ENCODE data around the gene MMRN1.

Gene MMRN1

GRCh38 chr4:89906777-89907521 is 12.3 kb downstream of the MMRN1 start:
- no peak for DNase-seq (ENCODE audit: low spot score)

- no peak for DNase-seq (ENCODE audit: low spot score)
These were observed 15.2 kb downstream of the MMRN1 start for GRCh38 chr4:89909889-89910288.

GRCh38 chr4:89913623-89914022 is 19.0 kb downstream of the MMRN1 start:
- DNase-seq (ENCODE audit: low spot score), result no peak

GRCh38 chr4:89914609-89915550 is 20.2 kb downstream of the MMRN1 start:
- DNase-seq (ENCODE audit: low spot score), result no peak

GRCh38 chr4:89915937-89916336 is 21.3 kb downstream of the MMRN1 start:
- DNase-seq (ENCODE audit: low spot score), result no peak

GRCh38 chr4:89922848-89923416 is 28.3 kb downstream of the MMRN1 start:
- DNase-seq (ENCODE audit: low spot score), result no peak

- DNase-seq (ENCODE audit: low spot score), result no peak
These were observed 34.2 kb downstream of the MMRN1 start for GRCh38 chr4:89928838-89929237.

GRCh38 chr4:89929425-89930159 is 34.9 kb downstream of the MMRN1 start:
- no peak for DNase-seq (ENCODE audit: low spot score)

- DNase-seq (ENCODE audit: low spot score), result no peak
These were observed 44.9 kb downstream of the MMRN1 start for GRCh38 chr4:89939546-89939945.

GRCh38 chr4:89939994-89940393 is 45.3 kb downstream of the MMRN1 start:
- no peak for DNase-seq (ENCODE audit: low spot score)

- no peak for DNase-seq (ENCODE audit: low spot score)
These were observed 48.2 kb downstream of the MMRN1 start for GRCh38 chr4:89942811-89943210.

- DNase-seq (ENCODE audit: low spot score), result no peak
These were observed 55.2 kb downstream of the MMRN1 start for GRCh38 chr4:89949782-89950387.

- DNase-seq (ENCODE audit: low spot score), result no peak
These were observed 57.8 kb downstream of the MMRN1 start for GRCh38 chr4:89952458-89952857.

GRCh38 chr4:89954906-89955695 is 60.4 kb downstream of the MMRN1 start:
- no peak for DNase-seq (ENCODE audit: low spot score)

- DNase-seq (ENCODE audit: low spot score), result no peak
These were observed 62.6 kb downstream of the MMRN1 start for GRCh38 chr4:89957046-89957926.

- DNase-seq (ENCODE audit: low spot score), result no peak
These were observed 87.2 kb downstream of the MMRN1 start for GRCh38 chr4:89981789-89982334.

- no peak for DNase-seq (ENCODE audit: low spot score)
These were observed 93.6 kb downstream of the MMRN1 start for GRCh38 chr4:89988268-89988667.

- no peak for DNase-seq (ENCODE audit: low spot score)
These were observed 98.1 kb downstream of the MMRN1 start for GRCh38 chr4:89992744-89993143.

GRCh38 chr4:89994176-89994873 is 99.7 kb downstream of the MMRN1 start:
- DNase-seq (ENCODE audit: low spot score), result no peak

Measured in AG08396 (cell line).